HEK293 (cell line): Measurements from ENCODE around the gene DMD.

ENCODE experiments used
- ZNF416 ChIP-seq: fragments of 450-650 bp; formaldehyde crosslinking; IDR thresholded peaks from 2 replicates; pipeline ENCODE4 v1.5.1; 2016; ENCODE audit warnings: missing biosample characterization, missing genetic modification characterization
- TF ChIP-seq, protein P1 (sequence below): fragments of 450-650 bp; formaldehyde crosslinking; IDR thresholded peaks from 2 replicates; pipeline ENCODE4 v1.5.1; 2016; ENCODE audit warnings: missing biosample characterization, missing genetic modification characterization
- TF ChIP-seq, protein P2 (sequence below): fragments of 450-650 bp; formaldehyde crosslinking; IDR thresholded peaks from 2 replicates; pipeline ENCODE4 v1.5.1; 2016; ENCODE audit warnings: missing biosample characterization, missing genetic modification characterization

DNA sequence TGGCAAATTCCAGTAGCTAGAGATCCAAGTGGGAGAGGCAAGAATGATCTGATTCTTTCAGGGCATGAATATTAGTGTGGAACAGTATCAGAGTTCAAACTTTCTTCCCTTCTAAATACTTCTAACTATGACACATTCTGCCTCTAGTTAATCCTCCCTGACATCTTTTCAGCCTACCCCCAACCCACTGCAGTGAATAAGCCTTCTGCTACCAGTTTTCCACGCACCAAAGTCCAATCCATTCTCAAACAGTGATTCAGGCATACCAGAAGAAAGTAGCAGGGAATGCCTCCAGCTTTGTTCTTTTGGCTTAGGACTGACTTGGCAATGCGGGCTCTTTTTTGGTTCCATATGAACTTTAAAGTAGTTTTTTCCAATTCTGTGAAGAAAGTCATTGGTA is 1984.1 kb downstream of the DMD start:
- TF ChIP-seq, protein P1, sequence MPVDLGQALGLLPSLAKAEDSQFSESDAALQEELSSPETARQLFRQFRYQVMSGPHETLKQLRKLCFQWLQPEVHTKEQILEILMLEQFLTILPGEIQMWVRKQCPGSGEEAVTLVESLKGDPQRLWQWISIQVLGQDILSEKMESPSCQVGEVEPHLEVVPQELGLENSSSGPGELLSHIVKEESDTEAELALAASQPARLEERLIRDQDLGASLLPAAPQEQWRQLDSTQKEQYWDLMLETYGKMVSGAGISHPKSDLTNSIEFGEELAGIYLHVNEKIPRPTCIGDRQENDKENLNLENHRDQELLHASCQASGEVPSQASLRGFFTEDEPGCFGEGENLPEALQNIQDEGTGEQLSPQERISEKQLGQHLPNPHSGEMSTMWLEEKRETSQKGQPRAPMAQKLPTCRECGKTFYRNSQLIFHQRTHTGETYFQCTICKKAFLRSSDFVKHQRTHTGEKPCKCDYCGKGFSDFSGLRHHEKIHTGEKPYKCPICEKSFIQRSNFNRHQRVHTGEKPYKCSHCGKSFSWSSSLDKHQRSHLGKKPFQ (tag by site-specific recombination), result no peak
- TF ChIP-seq, protein P2, sequence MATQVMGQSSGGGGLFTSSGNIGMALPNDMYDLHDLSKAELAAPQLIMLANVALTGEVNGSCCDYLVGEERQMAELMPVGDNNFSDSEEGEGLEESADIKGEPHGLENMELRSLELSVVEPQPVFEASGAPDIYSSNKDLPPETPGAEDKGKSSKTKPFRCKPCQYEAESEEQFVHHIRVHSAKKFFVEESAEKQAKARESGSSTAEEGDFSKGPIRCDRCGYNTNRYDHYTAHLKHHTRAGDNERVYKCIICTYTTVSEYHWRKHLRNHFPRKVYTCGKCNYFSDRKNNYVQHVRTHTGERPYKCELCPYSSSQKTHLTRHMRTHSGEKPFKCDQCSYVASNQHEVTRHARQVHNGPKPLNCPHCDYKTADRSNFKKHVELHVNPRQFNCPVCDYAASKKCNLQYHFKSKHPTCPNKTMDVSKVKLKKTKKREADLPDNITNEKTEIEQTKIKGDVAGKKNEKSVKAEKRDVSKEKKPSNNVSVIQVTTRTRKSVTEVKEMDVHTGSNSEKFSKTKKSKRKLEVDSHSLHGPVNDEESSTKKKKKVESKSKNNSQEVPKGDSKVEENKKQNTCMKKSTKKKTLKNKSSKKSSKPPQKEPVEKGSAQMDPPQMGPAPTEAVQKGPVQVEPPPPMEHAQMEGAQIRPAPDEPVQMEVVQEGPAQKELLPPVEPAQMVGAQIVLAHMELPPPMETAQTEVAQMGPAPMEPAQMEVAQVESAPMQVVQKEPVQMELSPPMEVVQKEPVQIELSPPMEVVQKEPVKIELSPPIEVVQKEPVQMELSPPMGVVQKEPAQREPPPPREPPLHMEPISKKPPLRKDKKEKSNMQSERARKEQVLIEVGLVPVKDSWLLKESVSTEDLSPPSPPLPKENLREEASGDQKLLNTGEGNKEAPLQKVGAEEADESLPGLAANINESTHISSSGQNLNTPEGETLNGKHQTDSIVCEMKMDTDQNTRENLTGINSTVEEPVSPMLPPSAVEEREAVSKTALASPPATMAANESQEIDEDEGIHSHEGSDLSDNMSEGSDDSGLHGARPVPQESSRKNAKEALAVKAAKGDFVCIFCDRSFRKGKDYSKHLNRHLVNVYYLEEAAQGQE (tag by site-specific recombination), result no peak
- no peak for TF ChIP-seq ZNF416 (tag by site-specific recombination)
